Neuronal stem cell (in vitro differentiated cells): ENCODE results near the gene ANK2.
A peak's percentile ranks its signal among the peaks of the same experiment; 100 is the strongest.

Experiments used
- DNase-seq: peaks from one replicate; pipeline ENCODE4 v3.0.0-alpha.2; 2013; ENCODE audit warnings: low spot score
- H2AFZ ChIP-seq: one replicate; pipeline ENCODE4 v1.6.1; 2013; ENCODE audit warnings: mild to moderate bottlenecking, low read length, inconsistent platforms
- H2AK5ac ChIP-seq: 2 replicates; pipeline ENCODE4 v1.6.1; 2013; ENCODE audit warnings: low read depth, mild to moderate bottlenecking, inconsistent platforms, low read length, moderate library complexity, mixed read lengths
- H2BK120ac ChIP-seq: 2 replicates; pipeline ENCODE4 v1.6.1; 2013; ENCODE audit warnings: low read depth, mild to moderate bottlenecking, inconsistent platforms, low read length, moderate library complexity, mixed read lengths
- H2BK12ac ChIP-seq: one replicate; pipeline ENCODE4 v1.6.1; 2013; ENCODE audit warnings: low read length, inconsistent platforms
- H2BK15ac ChIP-seq: 2 replicates; pipeline ENCODE4 v1.6.1; 2013; ENCODE audit warnings: mild to moderate bottlenecking, low read length, inconsistent platforms, mixed read lengths
- H2BK5ac ChIP-seq: one replicate; pipeline ENCODE4 v1.6.1; 2013; ENCODE audit warnings: inconsistent platforms, mild to moderate bottlenecking, low read length, moderate library complexity
- H3K14ac ChIP-seq: one replicate; pipeline ENCODE4 v1.6.1; 2013; ENCODE audit warnings: low read length, inconsistent platforms
- H3K18ac ChIP-seq: 2 replicates; pipeline ENCODE4 v1.6.1; 2013; ENCODE audit warnings: low read length, inconsistent platforms
- H3K23ac ChIP-seq: 2 replicates; pipeline ENCODE4 v1.6.1; 2013; ENCODE audit warnings: low read depth, mild to moderate bottlenecking, mixed read lengths, low read length, inconsistent platforms; ENCODE audit not compliant: poor library complexity
- H3K27ac ChIP-seq: replicated peaks from 3 replicates; pipeline ENCODE4 v1.5.1; 2013; ENCODE audit warnings: low read length, inconsistent platforms
- H3K27me3 ChIP-seq, 3 experiments: 2 replicates each; pipeline ENCODE4 v1.6.1; 2013; ENCODE audit warnings: low read length in 3 of 3, mild to moderate bottlenecking in 2 of 3, inconsistent platforms in 1 of 3, low read depth in 1 of 3, mixed read lengths in 1 of 3, moderate library complexity in 1 of 3; ENCODE audit not compliant: control insufficient read depth in 3 of 3, insufficient read depth in 3 of 3
- H3K36me3 ChIP-seq, 2 donors: replicated peaks in 1 of 2; 2 replicates each; pipeline ENCODE4 v1.6.1; 2013; ENCODE audit warnings: low read length in 2 of 2; ENCODE audit not compliant: control insufficient read depth in 2 of 2, insufficient read depth in 2 of 2
- H3K4ac ChIP-seq: 2 replicates; pipeline ENCODE4 v1.6.1; 2013; ENCODE audit warnings: inconsistent platforms, mild to moderate bottlenecking, low read length, moderate library complexity
- H3K4me1 ChIP-seq, 2 donors: 1 replicate in 1 of 2; 2 replicates in 1 of 2; pipeline ENCODE4 v1.6.1; 2013; ENCODE audit warnings: low read length in 2 of 2, low read depth in 1 of 2; ENCODE audit not compliant: control insufficient read depth in 2 of 2, insufficient read depth in 1 of 2
- H3K4me2 ChIP-seq: one replicate; pipeline ENCODE4 v1.6.1; 2013; ENCODE audit warnings: mild to moderate bottlenecking, low read length, inconsistent platforms; ENCODE audit not compliant: insufficient read depth, poor library complexity, severe bottlenecking
- H3K4me3 ChIP-seq, 2 donors: 2 replicates each; pipeline ENCODE4 v1.5.1; 2013; ENCODE audit warnings: low read length in 2 of 2, mild to moderate bottlenecking in 2 of 2, inconsistent platforms in 1 of 2, moderate library complexity in 1 of 2
- H3K79me1 ChIP-seq: one replicate; pipeline ENCODE4 v1.6.1; 2013; ENCODE audit warnings: low read depth, mild to moderate bottlenecking, inconsistent platforms, low read length, moderate library complexity
- H3K9ac ChIP-seq: one replicate; pipeline ENCODE4 v1.6.1; 2013; ENCODE audit warnings: mild to moderate bottlenecking, low read depth, low read length, inconsistent platforms; ENCODE audit not compliant: poor library complexity
- H3K9me3 ChIP-seq, 2 donors: replicated peaks in 1 of 2; 2 replicates each; pipeline versions ENCODE3 to v1.6.1; 2013; ENCODE audit warnings: low read length in 2 of 2, mild to moderate bottlenecking in 2 of 2, inconsistent platforms in 1 of 2, low read depth in 1 of 2, mixed read lengths in 1 of 2, moderate library complexity in 1 of 2; ENCODE audit not compliant: control insufficient read depth in 2 of 2, insufficient read depth in 1 of 2
- H4K8ac ChIP-seq: one replicate; pipeline ENCODE4 v1.6.1; 2013; ENCODE audit warnings: low read depth, mild to moderate bottlenecking, inconsistent platforms, low read length, moderate library complexity
- H4K91ac ChIP-seq: one replicate; pipeline ENCODE4 v1.6.1; 2013; ENCODE audit warnings: low read length, low read depth, mild to moderate bottlenecking, inconsistent platforms; ENCODE audit not compliant: poor library complexity
- WGBS, 2 donors: extraction: QIAGEN DNeasy Blood & Tissue Kit; methylation state at CpG; one replicate each; pipeline ENCODE4 v1.1.7; 2013; ENCODE audit warnings: missing lambda C conversion rate in 2 of 2, mixed read lengths in 1 of 2; ENCODE audit not compliant: insufficient read length in 2 of 2, insufficient replicate concordance in 1 of 2; ENCODE audit errors: extremely low coverage in 2 of 2; 5-methylcytosine and 5-hydroxymethylcytosine counted together

Gene ANK2

DNA sequence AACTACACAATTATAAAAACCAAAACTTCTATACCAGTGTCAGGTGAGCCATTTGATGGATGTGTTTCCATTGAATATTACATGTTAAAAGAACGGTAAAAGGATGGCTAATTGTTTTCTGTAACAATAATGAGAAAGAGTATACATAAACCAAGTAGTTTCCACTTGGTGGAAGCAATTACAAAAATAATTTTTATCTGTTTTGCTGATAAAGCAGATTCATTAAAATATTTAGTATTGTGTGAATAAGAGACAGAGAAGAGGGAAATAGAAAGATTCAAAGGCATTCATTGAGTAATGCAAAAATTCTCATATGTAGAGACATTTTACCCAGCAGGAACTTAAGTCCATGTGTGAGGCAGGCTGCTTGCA is 95.7 kb downstream of the ANK2 start:
- Histone ChIP-seq H3K23ac (no peak overlapping the region), H3K36me3 (no peaks in the 10 kb centered on the region), H3K18ac (no peak overlapping the region), H3K4me1 (peaks cover 7 to 20% of the 10 kb centered on the region in 2 donors), H3K9me3 (no peaks in the 10 kb centered on the region), H2BK5ac (no peak overlapping the region), H3K14ac (no peak overlapping the region), H3K79me1 (no peaks in the 10 kb centered on the region), H2AK5ac (no peak overlapping the region), H2BK15ac (no peak overlapping the region), H4K8ac (no peak overlapping the region), H2BK120ac (no peak overlapping the region), H3K9ac (no peak overlapping the region), H3K27me3 (no peaks in the 10 kb centered on the region), H3K4me3 (peak overlapping the region in 1 of 2 donors; percentile 27), H2AFZ (peak overlapping the region; percentile 81), H4K91ac (no peak overlapping the region), H3K4me2 (no peak overlapping the region), H3K4ac (no peak overlapping the region), H3K27ac (no peak overlapping the region), H2BK12ac (no peak overlapping the region)
- no peak for DNase-seq
- WGBS, 2 donors, result no CpG with 5 or more reads among the region's 1 CpG

DNA sequence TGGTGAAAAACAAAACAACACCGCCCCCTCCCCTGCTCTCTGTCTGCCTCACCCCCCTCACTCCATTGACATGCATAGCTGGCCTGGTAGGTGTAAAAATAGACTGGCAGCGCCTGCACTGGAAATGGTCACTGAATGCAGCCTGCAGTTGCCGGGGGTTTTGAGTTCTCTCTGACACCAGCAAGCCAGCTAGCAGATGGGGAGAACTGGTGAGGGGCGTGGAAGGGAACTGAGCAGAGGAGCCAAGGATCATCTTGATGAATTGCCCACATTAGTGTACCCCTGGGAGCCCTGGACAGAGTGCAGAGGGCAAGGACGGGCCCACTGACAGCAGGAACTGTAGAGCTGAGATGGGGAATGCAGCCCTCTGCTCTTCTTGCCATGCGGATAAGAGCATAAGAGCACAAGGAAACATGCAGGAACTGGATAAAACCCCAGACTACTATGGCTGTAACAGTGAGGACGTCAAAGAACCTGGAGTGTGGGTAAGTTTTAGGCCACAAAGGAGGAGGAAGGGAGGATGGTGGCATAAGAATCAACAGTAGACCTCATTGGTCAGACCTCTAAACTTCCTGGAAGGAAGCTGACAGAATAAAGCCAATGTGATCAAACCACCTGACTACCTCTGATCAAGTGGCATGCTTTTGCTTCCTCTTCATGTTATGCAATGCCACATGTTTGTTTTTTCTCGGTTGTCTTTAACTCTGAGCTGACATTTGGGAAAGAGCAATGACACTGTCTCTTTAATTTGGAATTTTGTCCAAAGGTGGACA is 96.3 kb downstream of the ANK2 start:
- Histone ChIP-seq H2AK5ac (no peak overlapping the region), H3K18ac (peak overlapping the region; percentile 82), H2BK120ac (no peak overlapping the region), H3K23ac (no peak overlapping the region), H3K36me3 (peaks cover 0 to 1% of the 10 kb centered on the region in 2 donors), H3K4ac (no peak overlapping the region), H3K4me3 (peak overlapping the region in 1 of 2 donors; percentile 27), H3K14ac (no peak overlapping the region), H3K4me2 (no peak overlapping the region), H2BK15ac (no peak overlapping the region), H4K91ac (no peak overlapping the region), H2BK5ac (no peak overlapping the region), H2AFZ (peak overlapping the region; percentile 81), H3K9me3 (no peaks in the 10 kb centered on the region), H2BK12ac (no peak overlapping the region), H4K8ac (no peak overlapping the region), H3K9ac (no peak overlapping the region), H3K27me3 (no peaks in the 10 kb centered on the region), H3K27ac (peak overlapping the region; percentile 45), H3K4me1 (peaks cover 7 to 20% of the 10 kb centered on the region in 2 donors), H3K79me1 (no peaks in the 10 kb centered on the region)
- no CpG with 5 or more reads among the region's 8 CpGs for WGBS, 2 donors
- DNase-seq, result peak; percentile 45

DNA sequence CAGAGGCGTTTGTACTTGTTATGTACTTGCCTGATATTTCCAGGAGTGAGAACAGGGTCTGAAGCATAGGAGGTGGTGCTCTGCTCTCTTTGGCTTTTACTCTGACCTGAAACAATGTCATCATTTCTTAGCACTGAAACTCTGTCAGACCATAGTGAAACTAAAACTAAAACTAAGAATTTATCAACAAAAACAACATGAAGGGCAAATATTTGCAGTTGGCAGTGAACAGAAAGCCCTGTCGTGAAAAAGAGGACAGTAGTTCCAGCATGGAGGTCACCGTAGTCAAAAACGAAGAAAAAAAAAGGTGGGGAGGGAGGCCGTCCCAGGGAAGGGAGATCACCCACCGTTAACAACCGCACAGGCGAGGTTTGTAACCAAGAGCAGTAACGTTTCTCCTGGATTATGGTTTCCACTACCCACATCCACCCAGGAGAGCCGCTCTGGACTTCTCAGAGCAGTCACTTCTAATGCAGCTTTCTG is 97.5 kb downstream of the ANK2 start:
- Histone ChIP-seq H3K36me3 (peaks cover 0 to 1% of the 10 kb centered on the region in 2 donors), H2AK5ac (no peak overlapping the region), H4K91ac (no peak overlapping the region), H3K18ac (no peak overlapping the region), H2BK5ac (no peak overlapping the region), H3K27me3 (no peaks in the 10 kb centered on the region), H3K4ac (no peak overlapping the region), H2BK15ac (no peak overlapping the region), H3K14ac (no peak overlapping the region), H3K23ac (no peak overlapping the region), H2AFZ (peak overlapping the region; percentile 42), H3K4me2 (no peak overlapping the region), H2BK12ac (no peak overlapping the region), H4K8ac (no peak overlapping the region), H2BK120ac (no peak overlapping the region), H3K4me1 (peaks cover 7 to 20% of the 10 kb centered on the region in 2 donors), H3K27ac (no peak overlapping the region), H3K79me1 (no peaks in the 10 kb centered on the region), H3K9me3 (no peaks in the 10 kb centered on the region), H3K4me3 (no peak overlapping the region), H3K9ac (no peak overlapping the region)
- DNase-seq, result no peak
- no CpG with 5 or more reads among the region's 10 CpGs for WGBS, 2 donors

DNA sequence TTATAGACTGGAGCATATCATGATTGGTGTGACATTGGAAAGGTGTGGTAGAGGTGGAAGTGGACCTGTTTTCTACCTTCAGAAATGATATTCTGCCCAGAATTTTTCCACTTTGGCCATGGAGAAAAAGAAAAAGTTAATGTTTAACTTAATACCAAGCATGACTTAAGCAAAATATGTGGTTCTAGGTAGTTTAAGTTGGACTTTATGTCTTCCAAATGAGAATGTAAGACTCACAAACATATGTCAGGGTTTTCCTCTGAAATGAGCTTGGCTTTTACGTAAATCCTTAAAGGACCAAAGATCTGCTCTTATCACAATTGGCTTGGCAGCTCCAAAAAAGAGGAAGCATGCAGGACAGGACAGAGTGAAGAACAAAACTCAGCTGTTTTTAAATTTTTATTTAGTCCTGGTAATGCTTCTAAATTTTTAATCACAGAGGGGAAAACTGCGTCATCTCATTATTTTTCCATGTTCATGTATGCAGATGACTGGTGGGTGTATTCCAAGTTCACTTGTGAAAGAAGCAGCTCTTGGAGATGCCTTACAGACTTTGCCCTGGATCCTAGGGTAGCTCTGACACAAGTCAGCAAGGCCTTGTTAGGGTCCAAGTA is 98.2 kb downstream of the ANK2 start:
- Histone ChIP-seq H2BK12ac (no peak overlapping the region), H3K27me3 (no peaks in the 10 kb centered on the region), H3K4ac (no peak overlapping the region)

More for the DNA sequence above, 98.2 kb downstream of the ANK2 start:
- Histone ChIP-seq H3K79me1 (no peaks in the 10 kb centered on the region), H4K91ac (no peak overlapping the region), H3K14ac (no peak overlapping the region), H2BK120ac (no peak overlapping the region), H3K23ac (no peak overlapping the region), H3K9ac (no peak overlapping the region), H2BK15ac (no peak overlapping the region), H3K4me1 (peaks cover 7 to 18% of the 10 kb centered on the region in 2 donors), H3K4me2 (no peak overlapping the region), H3K27ac (no peak overlapping the region), H3K36me3 (peaks cover 0 to 1% of the 10 kb centered on the region in 2 donors), H3K4me3 (no peak overlapping the region), H2BK5ac (no peak overlapping the region), H3K18ac (no peak overlapping the region), H2AFZ (no peak overlapping the region), H4K8ac (no peak overlapping the region), H3K9me3 (no peaks in the 10 kb centered on the region), H2AK5ac (no peak overlapping the region)
- no peak for DNase-seq
- WGBS, 2 donors, result no CpG with 5 or more reads among the region's 2 CpGs
